Mesendoderm (in vitro differentiated cells): Measurements from ENCODE around the gene TMEM140.

Source experiments
- DNase-seq: peaks from one replicate; pipeline ENCODE4 v3.0.0; 2013
- H2AK5ac ChIP-seq: 2 replicates; pipeline ENCODE4 v1.6.1; 2013; ENCODE audit warnings: low read length, inconsistent platforms
- H2BK120ac ChIP-seq: 2 replicates; pipeline ENCODE4 v1.6.1; 2013; ENCODE audit warnings: low read depth, mild to moderate bottlenecking, low read length, moderate library complexity, mixed read lengths
- H2BK15ac ChIP-seq: replicated peaks from 2 replicates; pipeline ENCODE4 v1.6.1; 2013; ENCODE audit warnings: low read depth, mild to moderate bottlenecking, moderate library complexity
- H2BK5ac ChIP-seq: 2 replicates; pipeline ENCODE4 v1.6.1; 2013; ENCODE audit warnings: low read length, inconsistent platforms
- H3K18ac ChIP-seq: 2 replicates; pipeline ENCODE4 v1.6.1; 2013; ENCODE audit warnings: mild to moderate bottlenecking, low read length, mixed read lengths
- H3K23ac ChIP-seq: one replicate; pipeline ENCODE4 v1.6.1; 2013; ENCODE audit warnings: low read length
- H3K27ac ChIP-seq: 2 replicates; pipeline ENCODE4 v1.5.1; 2013; ENCODE audit warnings: low read depth, mild to moderate bottlenecking, inconsistent platforms, low read length, moderate library complexity
- H3K27me3 ChIP-seq: 2 replicates; pipeline ENCODE4 v1.6.1; 2013; ENCODE audit warnings: low read length, control low read depth, mild to moderate bottlenecking, inconsistent platforms; ENCODE audit not compliant: insufficient read depth, poor library complexity
- H3K36me3 ChIP-seq: 2 replicates; pipeline ENCODE4 v1.6.1; 2013; ENCODE audit warnings: low read length, inconsistent platforms; ENCODE audit not compliant: control insufficient read depth, insufficient read depth
- H3K4ac ChIP-seq: one replicate; pipeline ENCODE4 v1.6.1; 2013; ENCODE audit warnings: low read depth, mild to moderate bottlenecking, low read length, moderate library complexity
- H3K4me1 ChIP-seq: 2 replicates; pipeline ENCODE4 v1.6.1; 2013; ENCODE audit warnings: low read depth, low read length, inconsistent platforms; ENCODE audit not compliant: control insufficient read depth
- H3K4me2 ChIP-seq: 2 replicates; pipeline ENCODE4 v1.6.1; 2013; ENCODE audit warnings: low read length
- H3K4me3 ChIP-seq: 2 replicates; pipeline ENCODE4 v1.5.1; 2013; ENCODE audit warnings: mild to moderate bottlenecking, low read length
- H3K56ac ChIP-seq: one replicate; pipeline ENCODE4 v1.6.1; 2013; ENCODE audit warnings: low read length
- H3K79me1 ChIP-seq: 2 replicates; pipeline ENCODE4 v1.6.1; 2013; ENCODE audit warnings: low read length, inconsistent platforms
- H3K79me2 ChIP-seq: 2 replicates; pipeline ENCODE4 v1.6.1; 2013; ENCODE audit warnings: mild to moderate bottlenecking, low read length; ENCODE audit not compliant: control insufficient read depth, insufficient read depth
- H3K9ac ChIP-seq: 2 replicates; pipeline ENCODE4 v1.6.1; 2013; ENCODE audit warnings: low read length, inconsistent platforms
- H4K5ac ChIP-seq: one replicate; pipeline ENCODE4 v1.6.1; 2013; ENCODE audit warnings: low read length
- H4K8ac ChIP-seq: one replicate; pipeline ENCODE4 v1.6.1; 2013; ENCODE audit warnings: low read depth, mild to moderate bottlenecking, control low read depth, low read length, moderate library complexity
- WGBS: extraction: QIAGEN DNeasy Blood & Tissue Kit; methylation state at CpG from one replicate; pipeline ENCODE4 v1.1.7; 2013; ENCODE audit warnings: low lambda C conversion rate, missing lambda C conversion rate; ENCODE audit not compliant: insufficient coverage; ENCODE audit errors: extremely low coverage; 5-methylcytosine and 5-hydroxymethylcytosine counted together

TMEM140 gene

DNA sequence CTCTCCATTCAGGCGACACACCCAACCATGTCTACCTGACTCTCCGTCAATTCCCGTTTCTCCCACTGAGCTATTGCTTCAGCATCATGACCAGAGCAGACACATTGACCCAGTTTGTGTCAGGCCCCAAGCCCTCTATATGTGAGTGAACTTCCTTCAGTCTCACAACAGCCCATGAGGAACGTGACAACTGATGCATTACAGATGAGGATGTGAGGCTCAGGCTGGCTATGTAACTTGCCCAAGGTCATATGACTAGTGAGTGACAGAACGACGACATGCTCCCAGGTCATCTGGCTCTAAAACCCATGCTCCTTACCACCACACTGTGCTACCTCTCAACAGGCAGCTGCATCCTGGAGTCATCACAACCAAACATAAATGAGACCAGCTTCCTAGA, 3.7 kb downstream of the TMEM140 start:
- H3K56ac ChIP-seq, result no peak overlapping the region
- no peak overlapping the region for H2BK15ac ChIP-seq
- DNase-seq, result no peak
- H2AK5ac ChIP-seq, result no peak overlapping the region
- H4K5ac ChIP-seq, result no peak overlapping the region
- H4K8ac ChIP-seq, result no peak overlapping the region
- no peaks in the 10 kb centered on the region for H3K36me3 ChIP-seq
- H3K18ac ChIP-seq, result no peak overlapping the region
- H3K9ac ChIP-seq, result no peak overlapping the region
- no peak overlapping the region for H3K4me2 ChIP-seq
- no peak overlapping the region for H2BK120ac ChIP-seq
- H3K27ac ChIP-seq, result no peak overlapping the region
- no peaks in the 10 kb centered on the region for H3K79me1 ChIP-seq
- H3K79me2 ChIP-seq, result no peaks in the 10 kb centered on the region
- WGBS, result no CpG with 5 or more reads among the region's 6 CpGs
- no peaks in the 10 kb centered on the region for H3K27me3 ChIP-seq
- no peak overlapping the region for H3K23ac ChIP-seq
- H2BK5ac ChIP-seq, result no peak overlapping the region
- no peak overlapping the region for H3K4me3 ChIP-seq
- H3K4ac ChIP-seq, result no peak overlapping the region
- no peaks in the 10 kb centered on the region for H3K4me1 ChIP-seq

DNA sequence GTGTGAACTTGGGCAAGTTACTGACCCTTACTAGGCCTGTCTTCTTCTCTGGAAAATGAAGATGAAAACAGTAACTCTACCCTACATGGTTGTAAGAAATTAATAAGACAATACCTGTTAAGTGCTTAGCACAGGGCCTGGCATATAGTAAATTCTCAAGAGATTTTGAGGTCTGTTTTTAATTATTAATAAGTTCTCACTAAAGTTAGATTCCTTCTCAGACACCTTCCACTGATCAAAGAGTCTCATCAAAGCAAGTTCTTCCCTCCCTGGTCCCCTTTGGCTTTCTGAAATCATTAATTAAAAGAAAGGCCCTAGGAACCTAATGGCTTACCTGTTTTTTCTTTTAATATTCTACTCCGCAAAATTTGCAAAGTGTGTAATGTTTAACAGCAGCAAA, 4.6 kb downstream of the TMEM140 start:
- Histone ChIP-seq H3K4me2 (no peak overlapping the region), H3K56ac (no peak overlapping the region), H3K9ac (no peak overlapping the region), H2BK15ac (no peak overlapping the region), H3K4me3 (no peak overlapping the region), H3K79me1 (no peaks in the 10 kb centered on the region), H4K5ac (no peak overlapping the region), H3K27me3 (no peaks in the 10 kb centered on the region), H3K18ac (no peak overlapping the region), H2AK5ac (no peak overlapping the region), H3K4ac (no peak overlapping the region), H3K23ac (no peak overlapping the region), H3K79me2 (no peaks in the 10 kb centered on the region), H3K36me3 (no peaks in the 10 kb centered on the region), H3K4me1 (no peaks in the 10 kb centered on the region), H3K27ac (no peak overlapping the region), H2BK120ac (no peak overlapping the region), H2BK5ac (no peak overlapping the region), H4K8ac (no peak overlapping the region)
- DNase-seq, result no peak
- no CpG with 5 or more reads among the region's 1 CpG for WGBS

DNA sequence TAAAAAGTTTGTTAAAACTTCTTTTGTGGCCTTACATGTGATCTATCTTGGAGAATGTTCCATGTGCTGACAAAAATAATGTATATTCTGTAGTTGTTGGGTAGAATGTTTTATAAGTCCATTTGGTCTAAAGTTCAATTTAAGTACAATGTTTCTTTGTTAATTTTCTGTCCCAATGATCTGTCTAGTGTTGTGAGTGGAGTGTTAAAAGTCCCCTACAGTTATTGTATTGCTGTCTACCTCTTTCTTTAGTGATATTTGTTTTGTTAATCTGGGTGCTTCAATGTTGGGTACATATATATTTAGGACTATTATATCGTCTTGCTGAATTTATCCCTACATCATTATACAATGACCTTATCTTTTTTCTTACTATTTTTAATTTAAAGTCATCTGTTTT, 6.9 kb downstream of the TMEM140 start:
- DNase-seq, result no peak
- no peak overlapping the region for H3K4me2 ChIP-seq
- no peak overlapping the region for H3K23ac ChIP-seq
- no peak overlapping the region for H3K4me3 ChIP-seq
- no peaks in the 10 kb centered on the region for H3K27me3 ChIP-seq
- H3K4ac ChIP-seq, result no peak overlapping the region
- no peak overlapping the region for H4K8ac ChIP-seq
- no peaks in the 10 kb centered on the region for H3K79me1 ChIP-seq
- H3K18ac ChIP-seq, result no peak overlapping the region
- H3K79me2 ChIP-seq, result no peaks in the 10 kb centered on the region
- H3K36me3 ChIP-seq, result no peaks in the 10 kb centered on the region
- no peak overlapping the region for H4K5ac ChIP-seq
- no peak overlapping the region for H3K56ac ChIP-seq
- no peak overlapping the region for H3K27ac ChIP-seq
- WGBS, result no CpG with 5 or more reads among the region's 1 CpG
- no peaks in the 10 kb centered on the region for H3K4me1 ChIP-seq
- no peak overlapping the region for H3K9ac ChIP-seq
- no peak overlapping the region for H2BK15ac ChIP-seq
- no peak overlapping the region for H2BK120ac ChIP-seq
- H2AK5ac ChIP-seq, result no peak overlapping the region
- H2BK5ac ChIP-seq, result no peak overlapping the region

DNA sequence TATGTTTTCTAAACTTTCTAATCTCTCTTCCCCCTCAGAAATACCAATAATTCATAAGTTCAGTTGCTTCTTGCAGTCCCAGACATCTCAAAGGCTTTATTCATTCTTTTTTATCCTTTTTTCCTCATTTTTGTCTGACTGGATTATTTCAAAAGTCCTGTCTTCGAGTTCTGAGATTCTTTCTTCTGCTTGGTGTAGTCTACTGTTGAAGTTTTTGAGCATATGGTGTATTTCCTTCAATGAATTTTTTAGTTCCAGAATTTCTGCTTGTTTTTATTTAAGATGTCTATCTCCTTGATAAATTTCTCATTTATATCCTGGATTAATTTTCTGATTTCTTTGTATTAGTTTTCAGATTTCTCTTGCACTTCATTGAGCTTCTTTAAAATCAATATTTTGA, 8.4 kb downstream of the TMEM140 start:
- Histone ChIP-seq H3K4ac (no peak overlapping the region), H3K27me3 (no peaks in the 10 kb centered on the region), H2BK15ac (no peak overlapping the region), H3K79me1 (no peaks in the 10 kb centered on the region), H3K56ac (no peak overlapping the region), H4K5ac (no peak overlapping the region), H2BK5ac (no peak overlapping the region), H3K4me1 (peaks cover 5% of the 10 kb centered on the region), H2BK120ac (no peak overlapping the region), H3K79me2 (no peaks in the 10 kb centered on the region), H2AK5ac (no peak overlapping the region), H4K8ac (no peak overlapping the region), H3K18ac (no peak overlapping the region), H3K23ac (no peak overlapping the region), H3K36me3 (no peaks in the 10 kb centered on the region), H3K9ac (no peak overlapping the region), H3K4me2 (no peak overlapping the region), H3K4me3 (no peak overlapping the region), H3K27ac (no peak overlapping the region)
- WGBS, result no CpG with 5 or more reads among the region's 1 CpG
- no peak for DNase-seq

DNA sequence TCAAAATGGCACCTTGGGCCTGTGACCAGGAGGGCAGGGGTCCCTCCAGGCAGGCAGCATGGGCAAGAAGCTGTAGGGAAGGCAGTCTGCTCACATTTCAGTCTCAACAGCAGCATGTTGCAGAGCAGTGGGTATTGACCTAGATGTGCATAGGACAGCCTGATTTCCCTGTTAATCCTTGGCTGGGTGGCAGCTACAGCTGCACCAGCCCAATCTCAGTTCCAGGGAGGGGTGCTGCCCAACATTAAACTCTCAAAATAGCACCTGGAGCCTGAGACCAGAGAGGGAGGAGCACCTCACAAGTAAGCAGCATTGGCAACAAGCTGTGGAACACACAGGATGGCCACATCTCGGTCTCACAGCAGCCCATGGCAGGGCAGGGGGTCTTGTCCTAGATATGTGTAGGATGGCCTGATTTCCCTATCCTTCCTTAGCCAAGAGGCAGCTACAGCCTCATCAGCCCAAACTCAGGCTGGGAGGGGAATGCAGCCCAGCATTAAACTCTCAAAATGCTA, 10.3 kb downstream of the TMEM140 start:
- no CpG with 5 or more reads among the region's 1 CpG for WGBS
- no peaks in the 10 kb centered on the region for H3K79me1 ChIP-seq
- peaks cover 5% of the 10 kb centered on the region for H3K4me1 ChIP-seq
- no peak overlapping the region for H4K5ac ChIP-seq
- no peak overlapping the region for H3K27ac ChIP-seq
- no peak overlapping the region for H2BK5ac ChIP-seq
- H2BK15ac ChIP-seq, result no peak overlapping the region
- no peak overlapping the region for H3K18ac ChIP-seq
- H3K27me3 ChIP-seq, result no peaks in the 10 kb centered on the region
- H4K8ac ChIP-seq, result no peak overlapping the region
- no peaks in the 10 kb centered on the region for H3K79me2 ChIP-seq
- no peak overlapping the region for H2AK5ac ChIP-seq
- H3K4me3 ChIP-seq, result no peak overlapping the region
- no peaks in the 10 kb centered on the region for H3K36me3 ChIP-seq
- H3K4me2 ChIP-seq, result no peak overlapping the region
- no peak overlapping the region for H3K56ac ChIP-seq
- H3K9ac ChIP-seq, result no peak overlapping the region
- no peak for DNase-seq
- no peak overlapping the region for H3K4ac ChIP-seq
- H3K23ac ChIP-seq, result no peak overlapping the region
- no peak overlapping the region for H2BK120ac ChIP-seq

DNA sequence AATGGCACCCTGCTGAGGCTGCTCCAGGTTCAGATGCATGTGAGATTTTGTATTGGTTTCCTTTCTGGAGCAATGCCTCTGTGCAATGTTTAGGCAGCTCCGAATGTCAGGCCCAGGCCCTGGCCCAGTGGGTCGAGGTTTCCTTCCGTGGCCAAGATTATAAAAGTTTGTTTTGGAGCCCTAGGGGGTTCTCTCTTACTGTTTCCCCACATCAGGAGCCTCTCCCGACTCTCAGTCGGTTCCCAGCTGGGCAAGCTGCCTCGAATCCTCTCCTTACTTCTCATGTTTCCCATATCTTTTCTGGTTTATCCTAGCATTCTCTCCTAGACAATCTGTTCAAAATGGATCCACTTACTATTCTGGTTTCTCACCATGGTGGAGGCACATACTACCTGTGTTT, 11.0 kb downstream of the TMEM140 start:
- Histone ChIP-seq H3K79me1 (no peaks in the 10 kb centered on the region), H3K23ac (no peak overlapping the region), H4K5ac (no peak overlapping the region), H3K9ac (no peak overlapping the region), H3K18ac (no peak overlapping the region), H3K4ac (no peak overlapping the region), H3K36me3 (peaks cover 2% of the 10 kb centered on the region), H2AK5ac (no peak overlapping the region), H3K4me3 (no peak overlapping the region), H3K56ac (no peak overlapping the region), H2BK120ac (no peak overlapping the region), H3K79me2 (no peaks in the 10 kb centered on the region), H3K4me2 (no peak overlapping the region), H2BK5ac (no peak overlapping the region), H3K27ac (no peak overlapping the region), H3K27me3 (no peaks in the 10 kb centered on the region), H2BK15ac (no peak overlapping the region), H4K8ac (no peak overlapping the region), H3K4me1 (peaks cover 5% of the 10 kb centered on the region)
- no CpG with 5 or more reads among the region's 6 CpGs for WGBS
- DNase-seq, result no peak
